Central memory CD4-positive, alpha-beta T cell (primary cell): ENCODE results near the gene CXCR6.

Source experiments
- DNase-seq: peaks from one replicate; pipeline ENCODE4 v3.0.0; 2022
- total RNA-seq, 3 experiments: gene quantifications; one replicate each; lab custom pipeline; 2026; lab: John Stamatoyannopoulos, UW

CXCR6 gene
- total RNA-seq = 0.05 to 0.39 (median 0.11) reads per million in 3 experiments

- DNase-seq = peak; percentile 59
These were observed at the start of gene CXCR6 for GRCh38 chr3:45943207-45943846. TSS of gene CXCR6 (plus strand) at chr3:45943464. CDS start at chr3:45946482, 3,018 bp downstream.

- no peak for DNase-seq
These were observed 49.2 kb upstream of the CXCR6 start for GRCh38 chr3:45894015-45894414.

GRCh38 chr3:45895686-45896468 lies 47.4 kb upstream of the CXCR6 start:
- no peak for DNase-seq

- no peak for DNase-seq
These were observed 46.3 kb upstream of the CXCR6 start for GRCh38 chr3:45896956-45897355.

GRCh38 chr3:45904931-45905330 lies 38.3 kb upstream of the CXCR6 start:
- no peak for DNase-seq

GRCh38 chr3:45905755-45906154 lies 37.5 kb upstream of the CXCR6 start:
- DNase-seq = no peak

GRCh38 chr3:45906681-45907407 lies 36.4 kb upstream of the CXCR6 start:
- DNase-seq = no peak

- DNase-seq = peak; percentile 34
These were observed 35.2 kb upstream of the CXCR6 start for GRCh38 chr3:45907769-45908705.

GRCh38 chr3:45908761-45909160 lies 34.5 kb upstream of the CXCR6 start:
- no peak for DNase-seq

GRCh38 chr3:45909542-45909941 lies 33.7 kb upstream of the CXCR6 start:
- no peak for DNase-seq

GRCh38 chr3:45910892-45911291 lies 32.4 kb upstream of the CXCR6 start:
- no peak for DNase-seq

GRCh38 chr3:45911511-45912226 lies 31.6 kb upstream of the CXCR6 start:
- DNase-seq = peak; percentile 32

GRCh38 chr3:45912435-45912834 lies 30.8 kb upstream of the CXCR6 start:
- DNase-seq = no peak

- DNase-seq = no peak
These were observed 28.8 kb upstream of the CXCR6 start for GRCh38 chr3:45914362-45915058.

GRCh38 chr3:45915059-45915439 lies 28.2 kb upstream of the CXCR6 start:
- DNase-seq = no peak

- DNase-seq = peak; percentile 60
These were observed 27.6 kb upstream of the CXCR6 start for GRCh38 chr3:45915518-45916231.

GRCh38 chr3:45917146-45917898 lies 25.9 kb upstream of the CXCR6 start:
- DNase-seq = no peak

- DNase-seq = no peak
These were observed 21.9 kb upstream of the CXCR6 start for GRCh38 chr3:45921158-45922038.

GRCh38 chr3:45922039-45922326 lies 21.3 kb upstream of the CXCR6 start:
- no peak for DNase-seq
